GM12878 (cell line): ENCODE measurements around the gene NEO1. TPM values are rescaled to one million over a fixed set of nuclear protein-coding genes. Genes with fewer than 3 reads are reported as not detected.

Experiments
- ATAC-seq: fragments of 200-7000 bp; cut with Tn5 transposase; 3 replicates; pipeline ENCODE4 v1.9.1; 2020; ENCODE audit warnings: mild to moderate bottlenecking, moderate library complexity
- BruUV-seq: library from RNA; stranded (reverse); fragments of 400-500 nt; replicated peaks from 2 replicates; lab custom pipeline; 2021; lab: Mats Ljungman, UMichigan
- CTCF ChIA-PET: fragments of 300-600 bp; sonication (Branson Sonifier 250); formaldehyde crosslinking; extraction: SDS; loops from one replicate; lab custom pipeline; 2021; ENCODE audit warnings: inconsistent platforms; lab: Yijun Ruan, JAX
- POLR2A ChIA-PET: fragments of 350-600 bp; formaldehyde crosslinking; extraction: SDS; loops from one replicate; lab custom pipeline; 2021; ENCODE audit warnings: inconsistent platforms; lab: Charles Lee
- RAD21 ChIA-PET: fragments of 300-600 bp; sonication (Branson Sonifier 250); formaldehyde crosslinking; loops from one replicate; lab custom pipeline; 2023; ENCODE audit warnings: antibody characterized with exemption; ENCODE audit not compliant: unreplicated experiment; lab: Charles Lee
- SMC1A ChIA-PET: fragments of 300-600 bp; sonication (Branson Sonifier 250); formaldehyde crosslinking; loops from one replicate; lab custom pipeline; 2023; ENCODE audit not compliant: unreplicated experiment, uncharacterized antibody; lab: Charles Lee
- DNase-seq: peaks from one replicate; pipeline ENCODE4 v3.0.0-alpha.2; 2011; ENCODE audit warnings: low read depth, low spot score
- FAIRE-seq: peaks from 3 replicates; lab custom pipeline; 2011; peaks lifted over from hg19 to GRCh38; lab: Jason Lieb, UNC
- H2AFZ ChIP-seq: 2 replicates; pipeline ENCODE4 v1.6.0; 2011; ENCODE audit warnings: low read depth, low read length, control low read depth; ENCODE audit not compliant: control insufficient read depth
- H3K27ac ChIP-seq: 2 replicates; pipeline ENCODE4 v1.5.1; 2011; ENCODE audit warnings: control low read depth; ENCODE audit not compliant: control insufficient read depth, insufficient read depth
- H3K27me3 ChIP-seq, 2 experiments: replicated peaks in 1 of 2; 2 replicates each; pipeline versions ENCODE4 v1.6.0 to v1.6.1; 2011; ENCODE audit warnings: low read length in 1 of 2; ENCODE audit not compliant: control insufficient read depth in 2 of 2, insufficient read depth in 2 of 2
- H3K36me3 ChIP-seq, 2 experiments: 2 replicates each; pipeline ENCODE4 v1.5.1; 2011; ENCODE audit warnings: low read length in 1 of 2; ENCODE audit not compliant: control insufficient read depth in 2 of 2, insufficient read depth in 2 of 2
- H3K4me1 ChIP-seq: 2 replicates; pipeline ENCODE4 v1.6.1; 2011; ENCODE audit warnings: mild to moderate bottlenecking, low read length, moderate library complexity, mixed read lengths; ENCODE audit not compliant: control insufficient read depth, insufficient read depth
- H3K4me2 ChIP-seq: 2 replicates; pipeline ENCODE4 v1.6.0; 2011; ENCODE audit warnings: control low read depth; ENCODE audit not compliant: control insufficient read depth, insufficient read depth
- H3K4me3 ChIP-seq: fragments of 200-600 bp; sonication (generic); 2 replicates; pipeline ENCODE4 v1.5.1; 2016
- H3K79me2 ChIP-seq: 2 replicates; pipeline ENCODE4 v1.6.0; 2011; ENCODE audit warnings: low read length; ENCODE audit not compliant: control insufficient read depth, insufficient read depth
- H3K9ac ChIP-seq: 2 replicates; pipeline ENCODE4 v1.8.0; 2011; ENCODE audit warnings: low read length, control low read depth, mixed read lengths; ENCODE audit not compliant: control insufficient read depth, insufficient read depth
- H3K9me3 ChIP-seq: replicated peaks from 3 replicates; pipeline ENCODE4 v1.5.1; 2011; ENCODE audit warnings: mild to moderate bottlenecking, low read length; ENCODE audit not compliant: control insufficient read depth, insufficient read depth
- H4K20me1 ChIP-seq: 2 replicates; pipeline ENCODE4 v1.6.0; 2011; ENCODE audit not compliant: control insufficient read depth, insufficient read depth
- ATF2 ChIP-seq: IDR thresholded peaks from 2 replicates; pipeline ENCODE4 v1.6.1; 2012; ENCODE audit warnings: low read length, inconsistent platforms
- E4F1 ChIP-seq: fragments of 450-650 bp; IDR thresholded peaks from 2 replicates; pipeline ENCODE4 v1.6.1; 2018; ENCODE audit warnings: borderline replicate concordance, mild to moderate bottlenecking; ENCODE audit not compliant: partially characterized antibody
- EGR1 ChIP-seq, 2 experiments: IDR thresholded peaks; 1 replicate in 1 of 2; 2 replicates in 1 of 2; pipeline ENCODE4 v1.6.1; 2011 to 2012; ENCODE audit warnings: low read depth in 2 of 2, low read length in 2 of 2, borderline replicate concordance in 1 of 2, mild to moderate bottlenecking in 1 of 2, moderate library complexity in 1 of 2
- ZNF24 ChIP-seq: fragments of 450-650 bp; IDR thresholded peaks from 2 replicates; pipeline ENCODE4 v1.6.1; 2017; ENCODE audit warnings: antibody characterized with exemption, mild to moderate bottlenecking
- WGBS: methylation state at CpG from one replicate; pipeline ENCODE4 v1.1.6; 2016; ENCODE audit warnings: low lambda C conversion rate; ENCODE audit not compliant: insufficient replicate concordance, insufficient coverage; ENCODE audit errors: missing lambda C conversion rate; 5-methylcytosine and 5-hydroxymethylcytosine counted together
- in situ Hi-C: fragments of 300-500 bp; cut with MboI; formaldehyde crosslinking; loops from 9 replicates; pipeline ENCODE4 v1.14.3; 2018; ENCODE audit warnings: mixed read lengths
- intact Hi-C: fragments of 100-400 bp; cut with micrococcal nuclease; formaldehyde crosslinking; loops from one replicate; pipeline ENCODE4 v1.14.2; 2022; ENCODE audit not compliant: unreplicated experiment
- polyA plus RNA-seq, 11 experiments: library from polyadenylated mRNA; depleted of rRNA in 4 of 11; unstranded in 6 of 11; stranded (reverse) in 5 of 11; fragments of >200 nt; fragmentation: Nextera tagmentation in 4 of 11; fragmentation: Illumina TruSeq in 1 of 11; extraction: Ambion mirVana in 4 of 11; extraction: Trizol in 1 of 11; gene quantifications; 1 replicate in 1 of 11; 2 replicates in 10 of 11; pipeline versions ENCODE4 v1.2.1 to v1.2.3, GENCODE V29; 2011 to 2016; ENCODE audit warnings: inconsistent platforms in 2 of 11, missing spikeins in 2 of 11, low read depth in 1 of 11
- total RNA-seq, 4 experiments: library from RNA; depleted of rRNA in 3 of 4; stranded (reverse); fragments of >200 nt in 3 of 4; fragmentation: Illumina TruSeq in 1 of 4; extraction: Trizol in 1 of 4; gene quantifications; 2 replicates each; pipeline versions ENCODE4 v1.2.1 to v1.2.3, GENCODE V29; 2013 to 2021

The NEO1 gene
- total and polyA plus RNA-seq, 10 of the 15 experiments (the other 5 are each of a cell fraction or from before 2014, with no cell fraction given) = 0.03 to 2.0 (median 0.32) TPM

GRCh38 chr15:73028031-73028430, 24.2 kb upstream of the NEO1 start:
- in situ Hi-C loops = no loop called here
- H3K9ac ChIP-seq = no peak overlapping the region
- no peak overlapping the region for H3K4me3 ChIP-seq
- no peak for ATAC-seq
- H3K27me3 ChIP-seq = no peaks in the 10 kb centered on the region; a peak in 1 of 4 replicates
- WGBS = 25% methylated on average over 6 of the region's 6 CpGs
- no peak overlapping the region for H3K4me2 ChIP-seq
- no peaks in the 10 kb centered on the region for H3K4me1 ChIP-seq
- RAD21 ChIA-PET = no interaction called here
- BruUV-seq = no TSS peak
- no peaks in the 10 kb centered on the region for H3K36me3 ChIP-seq
- no peaks in the 10 kb centered on the region for H3K9me3 ChIP-seq
- DNase-seq = no peak
- FAIRE-seq = no peak
- intact Hi-C loops = no loop called here
- no peaks in the 10 kb centered on the region for H4K20me1 ChIP-seq
- POLR2A ChIA-PET = no interaction called here
- CTCF ChIA-PET = interaction anchor here (1.4 kb wide), 1 partner anchor 8 kb away, joined by 5 read pairs; no protein-coding TSS in a partner anchor
- TF ChIP-seq ATF2 = no peak
- TF ChIP-seq EGR1 (IDR thresholded peaks at IDR 0.05; ENCODE audit: borderline replicate concordance in 1 of 2, low read depth in 2 of 2, low read length in 2 of 2) = no peak
- no peak for TF ChIP-seq E4F1
- TF ChIP-seq ZNF24 = no peak
- SMC1A ChIA-PET = no interaction called here
- no peak overlapping the region for H2AFZ ChIP-seq
- no peak overlapping the region for H3K27ac ChIP-seq
- H3K79me2 ChIP-seq = no peaks in the 10 kb centered on the region
